GM19324 (cell line): ENCODE data around the gene RNF217.
"Not testable (repeated sequence)": the region's sequence is repeated elsewhere in the genome, so short reads cannot be mapped to it uniquely, and the experiment has no call there.

Experiments
- ATAC-seq: cut with Tn5 transposase; IDR thresholded peaks from one replicate; pipeline ENCODE4 v1.9.1; 2021; ENCODE audit warnings: mild to moderate bottlenecking, moderate library complexity; ENCODE audit not compliant: unreplicated experiment, low FRiP score

Gene RNF217

DNA sequence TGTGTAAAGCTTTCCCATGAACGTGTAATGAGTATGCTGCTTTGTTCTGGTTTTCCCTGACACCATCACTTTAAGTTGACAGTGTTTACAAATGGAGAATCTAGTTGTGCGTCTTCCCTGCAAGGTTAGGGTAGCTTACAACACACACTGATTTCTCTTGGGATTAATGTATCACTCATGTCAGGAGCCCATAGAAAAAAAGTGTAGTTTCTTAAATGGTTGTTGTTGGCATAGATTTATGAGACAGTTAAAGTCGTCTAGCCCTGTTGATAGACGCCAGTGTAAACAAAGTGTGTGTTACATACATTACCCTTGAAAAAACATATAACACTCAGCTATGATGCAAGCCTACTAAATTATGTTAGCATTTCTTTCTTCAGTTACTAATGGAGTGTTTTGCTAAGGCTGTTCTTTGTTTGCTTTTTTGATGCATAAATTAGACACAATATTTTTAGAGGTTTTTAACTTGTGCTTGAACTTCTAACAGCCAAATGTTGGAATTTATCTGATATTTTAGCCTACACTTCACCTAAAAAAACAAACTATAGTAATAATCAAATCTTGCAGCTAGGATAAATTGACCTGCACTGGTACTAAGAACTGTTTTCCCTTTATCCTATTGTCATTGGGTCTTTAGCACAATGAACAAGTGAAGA lies 88.6 kb downstream of the RNF217 start:
- ATAC-seq = no peak

GRCh38 chr6:125053809-125054208 lies 91.6 kb downstream of the RNF217 start:
- no peak for ATAC-seq

- ATAC-seq = no peak
Observed at GRCh38 chr6:125054331-125054730, 92.1 kb downstream of the RNF217 start.

DNA sequence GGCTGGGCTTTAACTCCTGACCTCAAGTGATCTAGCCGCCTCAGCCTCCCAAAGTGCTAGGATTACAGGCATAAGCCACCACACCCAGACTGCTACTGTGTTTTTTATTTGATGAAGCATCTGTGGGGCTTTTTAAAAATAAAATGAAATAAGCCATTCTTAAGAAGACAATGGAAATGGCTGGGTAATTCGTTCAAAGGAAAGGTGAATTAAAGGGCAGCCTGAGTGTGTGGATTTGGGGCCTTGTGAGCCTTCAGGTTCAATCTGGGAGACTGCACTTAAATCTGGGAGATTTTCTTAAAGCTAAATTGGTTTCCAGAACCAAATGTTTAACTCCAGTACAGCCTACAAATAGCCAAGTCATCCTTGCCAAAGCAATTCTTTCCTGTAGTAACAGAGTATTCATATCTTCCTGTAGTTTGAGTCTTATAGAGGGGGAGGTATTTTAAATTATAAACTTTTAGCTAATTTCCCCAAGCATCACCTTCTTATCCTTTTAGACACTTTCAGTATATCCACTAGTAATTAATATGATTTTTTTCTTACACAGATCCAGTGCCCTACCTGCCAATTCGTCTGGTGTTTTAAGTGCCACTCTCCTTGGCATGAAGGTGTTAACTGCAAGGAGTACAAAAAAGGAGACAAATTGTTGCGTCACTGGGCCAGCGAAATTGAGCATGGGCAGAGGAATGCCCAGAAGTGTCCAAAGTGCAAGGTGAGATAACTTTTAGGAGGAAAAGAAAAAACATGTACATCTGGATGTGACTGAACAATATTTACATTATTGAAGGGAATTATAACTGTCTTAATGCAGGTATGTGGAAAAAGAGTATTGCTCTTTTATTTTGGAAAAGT lies 95.4 kb downstream of the RNF217 start:
- ATAC-seq = no peak

DNA sequence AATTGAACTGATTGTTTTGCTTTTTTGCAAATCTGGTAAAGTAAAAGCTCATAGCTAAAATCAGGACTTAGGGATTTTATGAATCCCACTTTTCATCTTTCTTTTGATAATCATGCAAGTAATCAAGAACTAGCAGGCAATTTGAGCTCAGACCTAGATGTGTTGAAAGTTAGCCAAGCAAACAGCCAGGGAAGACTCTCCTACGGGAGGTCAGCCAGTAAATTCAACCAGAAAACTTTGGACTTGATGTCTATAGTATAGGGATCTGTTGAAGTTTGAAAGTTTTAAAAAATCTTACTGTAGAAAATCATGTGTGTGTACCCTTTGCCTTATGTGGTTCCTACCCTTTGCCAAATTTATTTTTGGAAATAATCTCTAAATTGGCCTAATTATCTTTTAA lies 96.3 kb downstream of the RNF217 start:
- ATAC-seq = no peak

DNA sequence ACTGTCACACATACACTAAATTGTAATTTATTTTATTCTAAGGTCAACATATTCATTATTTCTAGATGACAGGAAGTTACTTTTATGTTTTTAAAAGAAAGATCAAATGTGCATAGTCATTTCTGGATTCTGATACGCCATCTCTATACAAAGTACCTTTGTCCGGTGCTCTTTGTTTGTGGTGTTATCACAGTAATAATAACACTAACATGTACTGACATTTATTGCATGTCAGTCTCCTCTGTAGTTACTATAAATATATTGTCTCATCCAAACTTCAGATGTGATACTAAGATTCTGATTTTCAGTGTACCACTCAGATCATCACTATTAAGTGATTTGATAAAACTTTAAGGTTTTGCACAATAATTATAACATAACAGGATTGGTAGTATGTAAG lies 101.1 kb downstream of the RNF217 start:
- ATAC-seq = no peak

GRCh38 chr6:125066140-125066539 lies 103.9 kb downstream of the RNF217 start:
- ATAC-seq = no peak

- ATAC-seq = no peak
Observed at GRCh38 chr6:125066964-125067363, 104.7 kb downstream of the RNF217 start.

DNA sequence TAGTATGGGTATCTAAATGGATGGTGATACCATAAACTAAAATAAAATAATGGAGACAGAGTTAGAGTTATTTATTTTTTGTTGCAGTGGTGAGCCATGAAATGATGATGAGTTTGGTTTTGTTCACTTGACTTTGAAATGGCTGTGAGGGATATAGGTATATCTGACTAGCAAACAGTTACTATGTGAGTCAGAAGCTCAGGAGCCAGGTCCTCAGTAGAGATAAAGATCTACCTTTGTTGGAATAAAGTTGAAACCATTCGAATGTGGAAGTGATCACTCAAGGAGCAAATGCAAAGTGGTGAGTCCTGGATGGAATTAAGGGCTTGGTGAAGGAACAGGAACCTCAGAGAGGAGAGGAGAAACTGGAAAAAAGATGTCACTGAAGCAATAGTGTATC lies 105.3 kb downstream of the RNF217 start:
- no peak for ATAC-seq

DNA sequence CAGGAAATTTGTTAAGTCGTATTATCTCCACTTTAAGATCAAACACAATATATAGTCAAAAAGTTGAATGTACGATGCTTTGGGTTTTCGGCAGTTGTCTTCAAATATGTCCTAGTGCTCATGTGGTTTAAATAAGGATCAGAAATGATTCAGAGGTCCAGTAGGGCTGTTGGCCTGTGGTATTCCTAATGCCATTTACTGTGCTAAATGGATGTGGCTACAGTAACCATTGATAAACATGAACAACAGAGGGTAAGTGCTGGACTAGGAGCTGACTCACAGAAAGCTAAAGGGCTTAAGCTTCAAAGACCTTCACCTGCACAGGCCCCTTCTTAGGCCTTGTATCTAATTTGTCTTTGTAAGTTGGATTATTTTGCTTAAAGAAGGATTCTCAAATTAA lies 110.8 kb downstream of the RNF217 start:
- ATAC-seq = no peak

- no peak for ATAC-seq
Observed at GRCh38 chr6:125074120-125074519, 111.9 kb downstream of the RNF217 start.

- not testable (repeated sequence) for ATAC-seq
Observed at GRCh38 chr6:125075073-125075472, 112.8 kb downstream of the RNF217 start.

- ATAC-seq = no peak
Observed at GRCh38 chr6:125075741-125076481, 113.7 kb downstream of the RNF217 start.

GRCh38 chr6:125076482-125076742 lies 114.2 kb downstream of the RNF217 start:
- no peak for ATAC-seq

DNA sequence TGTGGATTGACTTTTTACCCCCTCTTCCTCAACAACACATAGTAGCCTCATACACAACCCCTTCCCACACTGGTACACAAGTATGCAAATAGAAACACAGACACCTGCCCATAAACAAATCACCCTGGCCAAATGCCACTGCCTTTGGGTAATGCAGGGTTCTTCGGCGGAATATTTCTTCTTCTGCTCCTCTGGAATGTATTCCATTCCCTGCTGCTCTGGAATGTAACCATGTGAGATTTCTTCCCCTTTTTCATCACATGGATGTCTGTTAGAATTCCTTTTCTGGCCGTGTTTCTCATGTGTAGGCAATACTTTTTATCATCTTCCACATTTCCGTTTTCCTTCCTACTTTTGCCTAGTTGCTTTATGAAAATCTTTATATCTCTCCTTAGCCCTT lies 115.2 kb downstream of the RNF217 start:
- ATAC-seq = no peak

DNA sequence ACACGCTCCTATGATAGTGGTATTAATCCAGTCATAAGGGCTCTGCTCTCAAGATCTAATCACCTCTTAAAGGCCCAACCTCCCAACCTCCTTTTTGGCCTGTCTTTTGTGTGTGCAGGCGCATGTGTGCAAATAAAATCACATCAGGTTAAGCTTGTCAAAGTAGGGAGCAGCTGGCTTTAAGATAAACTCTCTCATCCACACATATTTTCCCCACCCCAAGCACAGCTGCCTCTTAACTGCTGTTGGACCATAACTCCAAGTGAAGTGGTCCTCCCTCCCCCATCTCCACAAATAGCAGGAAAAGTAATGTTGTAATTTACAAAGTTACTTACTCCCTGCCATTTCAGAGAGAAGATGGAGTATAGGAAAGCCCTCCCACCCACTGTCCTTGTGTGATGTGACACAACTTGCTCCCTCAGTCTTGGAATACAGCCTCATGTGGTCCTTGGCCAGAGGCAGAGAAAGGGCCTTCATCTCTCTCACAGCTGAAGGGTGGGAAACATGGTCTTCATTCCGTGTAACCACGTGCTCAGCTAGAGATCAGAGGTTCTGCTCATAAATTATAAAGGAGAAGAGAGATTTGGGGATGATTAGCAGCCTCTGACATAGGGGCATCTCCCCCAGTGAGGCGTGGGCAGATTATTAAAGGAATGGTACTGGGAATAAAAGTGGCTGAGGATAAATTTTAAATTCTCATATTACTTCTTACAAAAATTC lies 116.5 kb downstream of the RNF217 start:
- no peak for ATAC-seq

GRCh38 chr6:125082908-125083683 lies 120.9 kb downstream of the RNF217 start:
- ATAC-seq = no peak

- ATAC-seq = no peak
Observed at GRCh38 chr6:125083684-125083990, 121.4 kb downstream of the RNF217 start.

DNA sequence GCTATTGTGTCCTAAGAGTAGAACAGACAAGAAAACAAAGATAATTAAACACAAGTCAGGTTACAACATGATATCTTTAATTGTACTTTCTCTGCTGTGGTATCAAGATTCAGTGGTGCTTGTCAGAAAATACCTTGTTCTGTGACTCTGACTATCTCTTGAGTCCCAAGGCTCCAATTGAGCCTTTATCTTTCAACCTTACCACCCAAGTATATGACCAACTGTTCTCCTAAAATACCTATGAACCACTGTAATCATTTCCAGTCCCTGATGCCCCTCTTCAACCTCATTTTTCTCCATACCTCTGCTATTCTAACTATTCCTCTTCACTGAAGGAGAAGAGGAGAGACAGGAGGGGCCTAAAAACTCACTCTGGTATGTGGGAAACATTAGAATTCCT lies 124.5 kb downstream of the RNF217 start:
- no peak for ATAC-seq

DNA sequence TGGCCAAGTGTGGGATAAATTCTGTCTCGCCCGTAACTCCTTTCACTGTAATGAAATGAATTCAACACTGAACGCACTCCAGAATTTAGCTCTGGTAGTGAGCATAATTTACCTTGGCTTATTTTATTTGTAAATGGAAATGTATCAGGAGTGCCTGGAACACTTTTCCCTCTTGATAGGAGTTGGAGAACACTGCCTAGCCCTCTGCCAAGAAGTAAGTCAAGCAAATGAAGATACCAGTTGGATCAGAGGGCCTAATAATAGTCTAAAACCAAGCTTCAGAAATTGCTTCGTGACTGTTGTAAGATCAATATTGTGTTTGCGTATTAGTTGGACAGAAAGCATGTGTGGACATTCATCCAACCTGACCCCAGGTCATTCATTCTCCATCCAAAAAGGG lies 126.7 kb downstream of the RNF217 start:
- ATAC-seq = no peak
